DOHH2 (cell line): ENCODE results near the gene MPI.

Experiments
- H3F3A ChIP-seq: fragments of 200-600 bp; sonication (generic), shearing (Covaris generic); 2 replicates; pipeline ENCODE4 v1.6.0; 2016; ENCODE audit warnings: antibody characterized with exemption, mild to moderate bottlenecking; ENCODE audit not compliant: control insufficient read depth, insufficient read depth
- H3K27ac ChIP-seq: fragments of 200-600 bp; sonication (generic); 2 replicates; pipeline ENCODE4 v1.5.1; 2014; ENCODE audit warnings: low read depth, mild to moderate bottlenecking, low read length, moderate library complexity
- H3K27me3 ChIP-seq: fragments of 200-600 bp; sonication (generic); 2 replicates; pipeline ENCODE4 v1.6.1; 2014; ENCODE audit warnings: mild to moderate bottlenecking, low read length, mixed read lengths; ENCODE audit not compliant: control insufficient read depth
- H3K36me3 ChIP-seq: fragments of 200-600 bp; sonication (generic); 2 replicates; pipeline ENCODE4 v1.6.1; 2014; ENCODE audit warnings: mild to moderate bottlenecking, low read length, moderate library complexity, mixed read lengths; ENCODE audit not compliant: control insufficient read depth
- H3K4me1 ChIP-seq: fragments of 200-600 bp; sonication (generic); 2 replicates; pipeline ENCODE4 v1.6.1; 2014; ENCODE audit warnings: mild to moderate bottlenecking, low read length, mixed read lengths; ENCODE audit not compliant: control insufficient read depth
- H3K4me2 ChIP-seq: fragments of 200-600 bp; sonication (generic); 2 replicates; pipeline ENCODE4 v1.6.0; 2014; ENCODE audit warnings: mild to moderate bottlenecking, low read length, moderate library complexity
- H3K4me3 ChIP-seq: fragments of 200-600 bp; sonication (generic); 2 replicates; pipeline ENCODE4 v1.5.1; 2014; ENCODE audit warnings: mild to moderate bottlenecking, low read length, mixed read lengths
- H3K79me2 ChIP-seq: fragments of 200-600 bp; sonication (generic); 2 replicates; pipeline ENCODE4 v1.6.1; 2014; ENCODE audit warnings: mild to moderate bottlenecking, low read length, mixed read lengths; ENCODE audit not compliant: control insufficient read depth
- H3K9me2 ChIP-seq: fragments of 200-600 bp; sonication (generic); replicated peaks from 2 replicates; pipeline ENCODE4 v1.6.1; 2014; ENCODE audit warnings: mild to moderate bottlenecking, low read length, mixed read lengths; ENCODE audit not compliant: control insufficient read depth
- H3K9me3 ChIP-seq: fragments of 200-600 bp; sonication (generic); 2 replicates; pipeline ENCODE4 v1.6.1; 2014; ENCODE audit warnings: antibody characterized with exemption, low read length, mixed read lengths; ENCODE audit not compliant: control insufficient read depth, insufficient read depth
- H4K20me1 ChIP-seq: fragments of 200-600 bp; sonication (generic); 2 replicates; pipeline ENCODE4 v1.6.0; 2014; ENCODE audit warnings: low read depth, mild to moderate bottlenecking, antibody characterized with exemption, low read length, moderate library complexity; ENCODE audit not compliant: control insufficient read depth, insufficient read depth
- EZH2phosphoT487 ChIP-seq: fragments of 200-600 bp; sonication (generic); IDR thresholded peaks from 2 replicates; pipeline ENCODE4 v1.6.1; 2017; ENCODE audit warnings: borderline replicate concordance, mild to moderate bottlenecking, antibody characterized with exemption, low read length, moderate library complexity, mixed read lengths
- TF ChIP-seq, protein P1 (sequence below): fragments of 200-600 bp; sonication (generic); IDR thresholded peaks from one replicate; pipeline ENCODE4 v1.5.1; 2014; ENCODE audit warnings: antibody characterized with exemption, mild to moderate bottlenecking, low read depth, low read length; ENCODE audit not compliant: poor library complexity, severe bottlenecking

MPI gene

DNA sequence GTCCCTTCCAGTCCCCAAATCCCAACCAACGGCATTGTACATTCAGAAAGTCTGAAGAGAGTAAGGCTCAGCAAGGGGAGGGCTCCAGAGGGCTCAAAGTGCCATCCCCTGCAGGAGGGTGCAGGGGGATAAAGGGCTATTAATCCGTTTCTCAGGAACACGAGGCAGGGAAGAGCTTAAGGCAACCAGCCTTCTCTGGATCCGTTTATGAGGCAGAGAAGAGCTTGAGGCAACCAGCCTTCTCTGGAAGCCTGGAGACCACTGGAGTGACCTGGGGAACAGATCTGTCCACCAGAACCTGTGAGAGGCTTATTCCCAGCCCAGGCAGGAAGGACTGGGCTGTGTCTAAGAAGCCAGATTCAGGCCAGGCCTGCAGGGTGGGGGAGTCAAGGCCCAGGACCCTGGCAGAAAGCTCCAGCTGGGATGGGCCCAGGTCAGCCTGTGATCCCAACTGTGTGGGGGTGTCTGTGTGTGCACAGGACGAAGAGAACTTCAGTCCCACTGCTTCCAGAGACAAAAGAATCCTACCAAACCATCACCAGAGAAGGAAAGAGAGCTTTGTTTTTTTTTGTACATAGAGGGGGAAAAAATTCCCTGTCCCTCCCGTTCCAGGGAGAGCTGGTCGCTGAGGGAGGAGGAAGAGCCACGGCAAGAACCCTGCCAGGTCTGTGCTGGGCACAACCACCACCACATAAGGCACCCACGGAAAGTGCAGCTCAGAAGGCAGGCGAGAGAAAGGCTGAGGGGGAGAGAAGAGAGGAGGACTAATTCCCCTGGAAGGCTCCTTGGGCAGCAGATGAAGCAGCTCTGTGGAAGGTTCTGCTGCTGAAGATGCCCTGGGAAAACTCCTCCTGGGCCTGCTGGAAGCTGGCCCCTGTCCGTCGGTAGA is 45.3 kb upstream of the MPI start:
- no peaks in the 10 kb centered on the region for H3F3A ChIP-seq
- peaks cover 39% of the 10 kb centered on the region for H3K36me3 ChIP-seq
- no peak overlapping the region for H3K27ac ChIP-seq
- H3K9me3 ChIP-seq: no peaks in the 10 kb centered on the region
- H3K4me1 ChIP-seq: peaks cover 29% of the 10 kb centered on the region
- peak overlapping the region; percentile 67 for H3K4me2 ChIP-seq
- no peak overlapping the region for H3K4me3 ChIP-seq
- peaks cover 4% of the 10 kb centered on the region; the same call in 1 of the 2 replicates for H4K20me1 ChIP-seq
- H3K9me2 ChIP-seq: no peaks in the 10 kb centered on the region
- peaks cover 7% of the 10 kb centered on the region; the same call in 1 of the 2 replicates for H3K79me2 ChIP-seq
- no peaks in the 10 kb centered on the region for H3K27me3 ChIP-seq
- no peak for TF ChIP-seq EZH2phosphoT487
- TF ChIP-seq, protein P1, sequence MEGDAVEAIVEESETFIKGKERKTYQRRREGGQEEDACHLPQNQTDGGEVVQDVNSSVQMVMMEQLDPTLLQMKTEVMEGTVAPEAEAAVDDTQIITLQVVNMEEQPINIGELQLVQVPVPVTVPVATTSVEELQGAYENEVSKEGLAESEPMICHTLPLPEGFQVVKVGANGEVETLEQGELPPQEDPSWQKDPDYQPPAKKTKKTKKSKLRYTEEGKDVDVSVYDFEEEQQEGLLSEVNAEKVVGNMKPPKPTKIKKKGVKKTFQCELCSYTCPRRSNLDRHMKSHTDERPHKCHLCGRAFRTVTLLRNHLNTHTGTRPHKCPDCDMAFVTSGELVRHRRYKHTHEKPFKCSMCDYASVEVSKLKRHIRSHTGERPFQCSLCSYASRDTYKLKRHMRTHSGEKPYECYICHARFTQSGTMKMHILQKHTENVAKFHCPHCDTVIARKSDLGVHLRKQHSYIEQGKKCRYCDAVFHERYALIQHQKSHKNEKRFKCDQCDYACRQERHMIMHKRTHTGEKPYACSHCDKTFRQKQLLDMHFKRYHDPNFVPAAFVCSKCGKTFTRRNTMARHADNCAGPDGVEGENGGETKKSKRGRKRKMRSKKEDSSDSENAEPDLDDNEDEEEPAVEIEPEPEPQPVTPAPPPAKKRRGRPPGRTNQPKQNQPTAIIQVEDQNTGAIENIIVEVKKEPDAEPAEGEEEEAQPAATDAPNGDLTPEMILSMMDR: no peak

DNA sequence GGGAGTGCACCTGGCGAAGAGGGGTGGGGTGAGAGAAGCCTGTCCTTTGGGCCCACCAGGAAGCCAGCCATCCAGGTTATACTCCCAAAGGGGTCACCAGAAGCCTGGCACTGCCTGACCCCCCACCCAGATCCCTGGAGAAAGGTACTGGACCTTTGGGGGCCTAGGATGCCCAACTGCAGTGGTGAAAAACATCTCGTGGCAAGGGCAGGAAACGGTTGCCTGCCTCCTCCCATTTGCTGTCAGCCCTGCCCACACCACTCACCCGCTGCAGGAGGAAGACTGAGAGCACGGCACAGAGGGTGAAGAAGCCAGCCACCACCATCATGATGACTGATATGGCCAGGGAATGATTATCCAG is 44.7 kb upstream of the MPI start:
- Histone ChIP-seq H3K9me2 (no peaks in the 10 kb centered on the region), H3K27ac (no peak overlapping the region), H3K27me3 (no peaks in the 10 kb centered on the region), H3F3A (no peaks in the 10 kb centered on the region), H3K79me2 (peaks cover 7% of the 10 kb centered on the region; the same call in 1 of the 2 replicates), H4K20me1 (peaks cover 4% of the 10 kb centered on the region; the same call in 1 of the 2 replicates), H3K4me2 (no peak overlapping the region), H3K36me3 (peaks cover 46% of the 10 kb centered on the region), H3K4me3 (no peak overlapping the region), H3K9me3 (no peaks in the 10 kb centered on the region), H3K4me1 (peaks cover 29% of the 10 kb centered on the region)
- no peak for TF ChIP-seq EZH2phosphoT487
- TF ChIP-seq, protein P1: no peak

DNA sequence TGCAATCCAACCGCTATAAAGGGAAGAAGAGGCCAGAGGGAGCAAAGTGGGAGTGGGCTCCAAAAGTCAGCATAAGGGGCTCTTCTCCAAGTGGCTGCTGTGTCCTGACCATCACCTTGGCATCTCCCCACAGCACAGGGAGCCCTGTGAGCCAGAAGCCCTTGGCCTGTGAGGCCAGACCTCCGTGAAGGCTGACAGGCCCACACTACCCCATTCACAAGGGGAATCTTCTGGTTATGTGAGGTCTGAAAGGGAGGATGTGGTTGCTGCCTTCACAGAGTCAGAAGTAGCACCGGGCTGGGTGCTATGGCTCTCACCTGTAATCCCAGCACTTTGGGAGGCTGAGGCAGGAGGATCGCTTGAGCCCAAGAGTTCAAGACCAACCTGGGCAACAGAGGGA is 44.3 kb upstream of the MPI start:
- Histone ChIP-seq H3K27ac (no peak overlapping the region), H3K36me3 (peaks cover 50% of the 10 kb centered on the region), H3F3A (no peaks in the 10 kb centered on the region), H3K9me2 (no peaks in the 10 kb centered on the region), H3K4me2 (no peak overlapping the region), H4K20me1 (peaks cover 4% of the 10 kb centered on the region; the same call in 1 of the 2 replicates), H3K4me3 (no peak overlapping the region), H3K4me1 (peaks cover 29% of the 10 kb centered on the region), H3K27me3 (no peaks in the 10 kb centered on the region), H3K9me3 (no peaks in the 10 kb centered on the region), H3K79me2 (peaks cover 7% of the 10 kb centered on the region; the same call in 1 of the 2 replicates)
- no peak for TF ChIP-seq EZH2phosphoT487
- TF ChIP-seq, protein P1: no peak
